ENCODE data around the gene CRABP1.

Gene CRABP1

DNA sequence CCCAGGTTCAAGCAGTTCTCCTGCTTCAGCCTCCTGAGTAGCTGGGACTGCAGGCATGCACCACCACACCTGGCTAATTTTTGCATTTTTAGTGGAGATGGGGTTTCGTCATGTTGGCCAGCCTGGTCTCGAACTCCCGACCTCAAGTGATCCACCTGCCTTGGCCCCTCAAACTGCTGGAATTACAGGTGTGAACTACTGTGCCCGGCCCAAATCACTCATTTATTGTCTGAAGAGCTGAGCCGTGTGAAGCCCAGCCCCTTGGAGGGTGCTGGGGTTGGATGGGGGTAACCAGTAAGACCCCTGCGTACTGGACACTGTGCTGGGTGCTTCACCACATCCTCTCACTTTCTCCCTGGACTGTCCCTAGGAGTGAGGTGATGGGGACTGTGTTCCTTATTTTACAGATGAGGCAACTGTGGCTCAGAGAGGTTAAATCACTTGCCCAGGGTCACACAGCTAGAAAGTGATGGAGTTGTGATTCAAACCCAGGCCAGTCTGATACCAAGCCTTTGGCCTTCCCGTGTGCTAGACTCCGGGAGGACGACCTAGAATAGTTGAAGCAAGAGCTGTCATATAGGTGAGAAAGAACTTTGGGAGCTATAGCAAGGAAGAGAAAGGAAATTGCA is 56.1 kb downstream of the CRABP1 start:
- no peak overlapping the region for H3K27ac ChIP-seq
- DNase-seq (ENCODE audit: low read depth, low spot score) = no peak

DNA sequence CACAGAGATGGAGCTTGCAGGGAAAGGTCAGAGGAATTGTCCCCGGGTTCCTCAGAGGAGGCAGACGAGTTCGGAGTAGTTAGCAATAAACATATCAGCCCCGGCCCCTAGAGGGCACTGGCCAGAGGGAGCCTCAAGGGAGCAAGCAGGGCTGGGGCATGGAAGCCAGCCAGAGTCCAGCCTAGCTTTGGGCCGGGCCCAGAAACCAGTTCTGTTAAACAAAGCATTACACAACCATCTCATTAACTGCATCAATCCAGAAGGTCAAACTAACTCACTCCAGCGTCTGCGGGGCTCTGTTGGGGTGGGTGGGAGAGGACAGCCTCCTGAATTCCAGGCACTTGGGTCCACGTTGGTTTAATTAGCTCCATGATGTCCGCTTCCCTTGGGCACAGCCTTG is 56.8 kb downstream of the CRABP1 start:
- no peak for DNase-seq (ENCODE audit: low read depth, low spot score)
- no peak overlapping the region for H3K27ac ChIP-seq

DNA sequence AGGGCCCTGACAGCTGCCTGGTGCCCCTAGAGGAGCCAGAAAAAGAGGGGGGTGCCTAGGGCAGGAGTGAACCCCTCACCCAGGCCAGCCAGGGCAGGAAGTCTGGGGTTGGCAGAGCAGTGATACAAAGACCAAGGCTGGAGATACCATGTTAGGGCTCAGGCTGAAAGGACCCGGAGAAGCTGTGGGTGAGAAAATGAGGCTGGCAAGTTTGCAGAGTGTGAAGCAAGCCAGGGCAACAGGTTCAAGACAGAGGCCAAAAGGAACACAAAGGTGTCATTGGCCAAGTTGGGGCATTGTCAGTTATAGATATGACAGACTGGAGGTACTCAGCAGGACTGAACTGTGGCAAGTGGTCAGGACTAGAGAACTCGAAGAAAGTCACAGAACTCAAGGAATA is 57.2 kb downstream of the CRABP1 start:
- DNase-seq (ENCODE audit: low read depth, low spot score) = no peak
- H3K27ac ChIP-seq = no peak overlapping the region

Measured in epithelial cell of prostate (primary cell).